A549 treated with AZD9567 at 1 μM for 4 hours (cell line): ENCODE data around the gene SCO1. TPM values are rescaled to one million over a fixed set of nuclear protein-coding genes. Genes with fewer than 3 reads are reported as not detected.

Experiments
- total RNA-seq: library from RNA; stranded (reverse); fragments of 200-300 nt; extraction: Qiagen RNA extraction; gene quantifications from 5 replicates; pipeline ENCODE4 v1.2.3, GENCODE V29; 2022; ENCODE audit not compliant: insufficient read depth

Gene SCO1
- total RNA-seq, result 49.9 to 63.0 TPM (median 58.9 TPM) in 5 replicates

DNA sequence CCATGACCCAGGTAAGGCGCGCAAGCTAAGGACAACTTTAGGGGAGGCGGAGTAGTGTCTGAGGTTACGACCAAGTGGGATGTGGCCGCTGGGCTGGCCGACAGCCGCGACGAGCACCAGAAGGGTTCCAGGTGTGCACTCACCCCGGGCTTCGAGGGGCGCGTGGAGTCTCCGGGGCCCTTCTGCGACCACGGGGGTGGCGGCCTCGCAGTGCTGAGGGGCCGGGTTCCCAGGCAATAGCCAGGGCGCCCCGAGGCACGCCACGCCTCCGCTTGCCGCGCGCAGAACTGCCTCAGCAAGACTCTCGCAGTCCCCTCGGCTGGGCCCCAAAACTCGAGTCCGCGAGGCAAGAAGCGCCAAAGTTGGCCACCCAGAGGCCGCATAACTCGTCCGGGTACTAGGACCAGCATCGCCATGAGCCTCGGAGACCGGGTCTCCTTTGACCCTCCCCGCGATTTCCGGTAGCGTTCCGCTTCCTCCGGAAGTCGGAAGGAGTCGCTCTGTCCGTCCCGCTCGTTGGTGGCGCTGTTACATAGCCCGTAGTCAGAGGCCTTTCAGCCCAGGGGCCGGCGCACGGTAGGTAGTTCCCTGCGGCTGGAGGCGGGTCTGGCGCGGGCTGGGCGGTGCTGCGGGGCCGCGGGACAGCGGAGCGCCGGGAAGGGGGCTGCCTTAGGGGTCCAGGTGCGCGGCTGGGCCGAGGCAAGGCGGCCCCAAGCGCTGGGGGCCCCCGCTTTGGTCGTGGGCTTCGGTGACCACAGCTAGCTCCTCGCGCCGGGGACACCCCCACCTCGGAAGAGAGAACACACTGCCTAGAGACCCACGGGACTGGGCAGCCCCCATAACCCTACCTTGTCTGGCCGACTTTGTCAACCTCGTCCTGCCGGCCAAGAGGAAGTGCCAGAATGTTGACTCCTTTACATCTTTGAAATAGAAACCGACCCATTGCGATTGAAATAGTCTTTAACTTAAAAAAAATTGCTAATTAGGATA lies at the start of gene SCO1, which contains the start of gene ADPRM:
SCO1 (minus strand) TSS at position 442 of the 990 bp plus-strand sequence; CDS start at position 416, 26 bp downstream.
ADPRM (plus strand) TSS at position 503 of the 990 bp plus-strand sequence. CDS start 7,333 bp downstream, outside the sequence.

DNA sequence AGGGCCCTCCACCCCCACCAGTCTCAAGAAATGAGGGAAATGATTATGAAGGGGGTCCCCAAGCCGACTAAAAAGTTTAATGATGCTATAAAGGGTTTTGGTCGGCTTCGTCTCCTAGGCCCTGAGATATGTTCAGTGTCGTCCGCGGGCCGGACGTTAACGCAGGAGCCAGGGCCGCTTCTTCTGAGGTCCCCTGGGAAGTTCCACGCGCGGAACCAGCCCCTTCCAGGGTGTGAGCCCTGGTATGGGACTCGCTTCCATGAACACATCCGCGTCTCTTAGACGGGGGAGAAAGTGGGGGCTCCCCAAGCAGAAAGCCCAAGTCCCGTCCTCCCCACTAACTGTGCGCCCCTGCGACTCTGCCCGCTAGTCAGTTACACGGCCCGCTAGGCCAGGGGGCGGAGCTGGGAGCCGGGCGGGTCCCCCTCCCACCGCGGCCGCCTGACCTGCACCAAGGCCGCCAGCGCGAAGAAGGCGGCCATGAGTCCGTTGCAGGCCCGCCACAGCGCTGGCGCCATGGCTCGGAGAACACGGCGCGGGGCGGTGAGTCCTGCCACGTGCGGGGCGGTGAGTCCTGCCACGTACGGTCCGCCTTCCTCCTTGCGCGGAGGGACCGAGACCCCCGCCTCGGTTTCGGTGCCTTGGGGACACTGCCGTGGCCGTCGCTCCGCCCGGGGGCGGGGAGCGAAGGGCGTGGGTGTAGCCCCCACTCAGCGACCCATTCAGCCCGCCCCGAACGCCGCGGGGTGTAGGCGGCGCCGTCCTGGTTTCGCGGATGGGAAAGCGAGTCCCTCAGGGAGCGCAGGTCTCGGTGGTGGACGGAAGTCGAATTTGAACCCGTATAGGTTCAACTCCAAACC lies 32.2 kb upstream of the SCO1 start, which contains the start of gene TMEM220:
TMEM220 (minus strand) TSS at position 690 of the 860 bp plus-strand sequence; CDS start at position 518, 172 bp downstream.

DNA sequence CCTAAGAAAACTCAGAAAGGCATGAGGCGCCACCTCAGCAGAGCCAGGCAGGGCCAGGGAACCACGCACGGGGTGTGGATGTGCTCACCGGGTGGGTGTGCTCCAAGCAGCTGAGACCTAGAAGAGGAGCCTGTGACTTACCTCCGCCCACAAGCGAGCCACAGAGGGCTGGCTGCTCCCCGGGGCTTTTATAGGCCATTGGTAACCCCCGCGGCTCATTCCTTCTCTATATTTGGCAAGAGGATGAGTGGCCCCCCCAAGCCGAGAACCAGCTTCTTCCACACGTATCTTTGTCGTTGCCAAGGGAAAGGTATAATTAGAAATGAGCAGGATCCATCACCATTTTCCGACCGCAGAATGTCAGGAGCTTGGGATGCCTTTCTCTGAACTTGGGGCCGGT lies 40.2 kb downstream of the SCO1 start, which contains the start of gene MYH3:
MYH3 (minus strand) TSS at position 162 of the 400 bp plus-strand sequence. CDS start 2,245 bp downstream, outside the sequence.

Other genes with a start within 250 kb of the SCO1 start
- gene MYH4, start 228.0 kb downstream of the SCO1 start, total RNA-seq, result not detected in 5 replicates
- not detected in 5 replicates for gene MYH1, start 179.0 kb downstream of the SCO1 start, total RNA-seq
- gene MYH2, start 147.9 kb downstream of the SCO1 start, total RNA-seq, result not detected in 5 replicates
- gene MYH3, start 40.2 kb downstream of the SCO1 start, total RNA-seq, result 0.31 to 1.7 TPM (median 0.70 TPM) in 5 replicates
- 8.0 to 11.8 TPM (median 9.6 TPM) in 5 replicates for gene ADPRM, start 61 bp upstream of the SCO1 start, total RNA-seq
- 2.4 to 3.0 TPM (median 2.7 TPM) in 4 of 5 replicates, not detected in the other for gene TMEM220, start 32.5 kb upstream of the SCO1 start, total RNA-seq
- gene TMEM238L, start 106.6 kb upstream of the SCO1 start, total RNA-seq, result not detected in 5 replicates
- not detected in 5 replicates for gene PIRT, start 140.6 kb upstream of the SCO1 start, total RNA-seq